ENCODE results near the gene TSHZ1.

Gene TSHZ1

DNA sequence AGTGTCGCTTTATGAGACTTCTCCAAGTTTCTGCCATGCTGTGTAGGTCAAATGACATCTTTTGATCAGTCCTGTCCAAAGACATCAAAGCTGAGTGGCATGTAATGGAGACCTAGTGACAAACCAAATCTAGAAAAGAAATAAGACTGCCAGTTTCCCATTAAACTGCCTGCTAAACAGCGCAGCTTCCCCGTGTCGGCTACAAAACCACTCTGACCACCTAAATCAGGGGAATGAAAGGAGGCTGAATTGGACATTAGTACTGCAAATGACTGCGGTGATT lies 57.7 kb downstream of the TSHZ1 start:
- no peak for DNase-seq (ENCODE audit: low read depth in 1 of 2, low spot score in 1 of 2)

DNA sequence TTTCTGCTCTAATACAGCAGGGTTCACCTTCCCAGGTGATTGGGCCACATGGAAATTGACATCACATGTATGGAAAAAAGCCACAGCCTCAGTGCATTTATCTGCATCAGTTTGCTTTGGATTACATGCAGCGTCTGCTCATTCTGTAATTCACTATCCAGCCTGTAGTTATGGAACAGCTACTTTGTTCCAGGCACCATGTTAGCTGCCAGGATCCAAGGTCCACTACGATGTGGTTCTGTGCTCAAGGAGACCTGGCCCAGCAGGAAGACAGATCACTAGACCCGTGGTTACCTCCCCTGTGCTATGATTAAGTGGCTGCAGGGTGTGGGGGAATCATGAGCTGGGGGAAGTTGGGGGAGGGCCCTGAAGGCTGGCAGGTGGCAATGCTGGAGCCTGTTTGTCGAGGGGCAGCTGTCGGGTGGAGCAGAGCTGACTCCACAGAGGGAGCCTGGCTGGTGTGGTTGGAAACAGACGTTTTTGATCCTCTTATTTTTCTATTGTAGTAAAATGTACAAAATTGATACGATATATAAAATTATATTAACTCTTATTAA lies 58.6 kb downstream of the TSHZ1 start:
- DNase-seq (ENCODE audit: low read depth in 1 of 2, low spot score in 1 of 2): no peak

DNA sequence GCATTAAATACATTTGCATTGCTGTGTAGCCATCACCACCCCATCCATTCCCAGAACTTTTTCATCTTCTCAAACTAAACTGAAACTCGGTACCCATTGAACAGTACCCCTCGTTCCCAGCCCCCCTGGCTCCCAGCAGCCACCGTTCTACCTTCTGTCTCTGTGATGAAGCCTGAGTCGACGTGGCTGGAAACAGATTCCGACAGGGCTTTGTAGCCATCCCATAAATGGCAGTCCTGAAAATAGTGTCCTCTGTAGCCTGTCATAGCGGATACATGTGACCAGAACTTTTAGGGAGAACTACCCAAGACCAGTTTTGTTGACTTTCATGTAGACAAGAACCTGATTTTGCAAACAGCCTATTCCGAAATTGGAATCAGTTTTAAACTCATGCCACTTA lies 59.1 kb downstream of the TSHZ1 start:
- no peak for DNase-seq (ENCODE audit: low read depth in 1 of 2, low spot score in 1 of 2)

DNA sequence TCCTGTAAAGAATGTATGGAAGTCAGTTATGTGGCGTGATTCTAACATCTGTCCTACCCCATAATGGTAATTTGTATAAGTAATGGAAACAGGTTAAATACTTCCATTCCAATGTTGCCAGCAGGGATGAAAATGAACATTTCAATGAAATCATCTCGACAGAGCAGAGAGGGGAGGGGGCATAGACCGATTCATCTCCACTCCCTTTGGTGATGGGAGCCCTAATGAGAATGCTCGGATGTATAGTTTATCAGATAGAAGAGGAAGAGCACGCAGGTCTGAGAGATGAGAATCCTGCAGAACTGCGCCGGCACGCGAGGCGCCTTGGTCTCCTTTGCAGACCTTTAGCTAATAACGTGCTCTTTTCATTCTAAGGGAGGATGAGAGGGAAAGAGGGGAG lies 61.4 kb downstream of the TSHZ1 start:
- DNase-seq (ENCODE audit: low read depth in 1 of 2, low spot score in 1 of 2): no peak

DNA sequence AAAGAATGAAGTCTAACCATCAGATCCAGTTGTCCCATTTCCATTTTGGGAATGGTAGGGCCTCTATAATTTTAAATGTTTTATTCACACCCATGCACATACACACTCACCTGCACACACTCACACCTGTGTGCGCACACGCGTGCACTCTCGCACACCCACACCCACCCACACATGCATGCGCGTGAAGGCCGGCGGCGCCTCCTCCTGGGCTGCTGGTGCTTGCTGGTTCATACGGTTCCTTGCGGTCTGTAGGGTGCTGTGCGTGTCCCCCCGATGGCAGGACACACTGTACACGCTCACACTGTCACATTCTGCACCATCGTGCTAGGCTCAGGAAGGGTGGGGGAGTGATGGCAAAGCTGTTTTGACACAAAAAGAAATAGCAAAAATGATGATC lies 63.2 kb downstream of the TSHZ1 start:
- DNase-seq (ENCODE audit: low read depth in 1 of 2, low spot score in 1 of 2): no peak

DNA sequence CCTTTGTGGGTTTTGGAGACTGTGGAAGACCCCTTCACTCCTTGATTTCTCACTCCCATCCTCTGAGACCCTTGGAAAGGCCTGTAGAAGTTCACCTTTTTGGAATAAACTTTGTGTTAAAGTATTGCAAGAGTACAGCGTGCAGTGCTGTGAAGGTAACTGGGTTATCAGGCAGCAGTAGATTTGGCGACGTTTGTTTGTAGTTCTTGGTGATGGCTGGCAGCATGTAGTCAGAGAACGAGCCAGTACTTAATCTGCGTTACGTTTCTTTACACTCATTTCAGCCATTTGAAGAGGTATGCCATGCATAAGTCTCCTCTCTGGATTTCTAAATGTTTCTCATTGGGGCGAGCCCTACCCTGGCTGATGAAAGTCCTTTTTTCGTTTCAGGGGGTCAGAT lies 64.6 kb downstream of the TSHZ1 start:
- DNase-seq (ENCODE audit: low read depth in 1 of 2, low spot score in 1 of 2): no peak

DNA sequence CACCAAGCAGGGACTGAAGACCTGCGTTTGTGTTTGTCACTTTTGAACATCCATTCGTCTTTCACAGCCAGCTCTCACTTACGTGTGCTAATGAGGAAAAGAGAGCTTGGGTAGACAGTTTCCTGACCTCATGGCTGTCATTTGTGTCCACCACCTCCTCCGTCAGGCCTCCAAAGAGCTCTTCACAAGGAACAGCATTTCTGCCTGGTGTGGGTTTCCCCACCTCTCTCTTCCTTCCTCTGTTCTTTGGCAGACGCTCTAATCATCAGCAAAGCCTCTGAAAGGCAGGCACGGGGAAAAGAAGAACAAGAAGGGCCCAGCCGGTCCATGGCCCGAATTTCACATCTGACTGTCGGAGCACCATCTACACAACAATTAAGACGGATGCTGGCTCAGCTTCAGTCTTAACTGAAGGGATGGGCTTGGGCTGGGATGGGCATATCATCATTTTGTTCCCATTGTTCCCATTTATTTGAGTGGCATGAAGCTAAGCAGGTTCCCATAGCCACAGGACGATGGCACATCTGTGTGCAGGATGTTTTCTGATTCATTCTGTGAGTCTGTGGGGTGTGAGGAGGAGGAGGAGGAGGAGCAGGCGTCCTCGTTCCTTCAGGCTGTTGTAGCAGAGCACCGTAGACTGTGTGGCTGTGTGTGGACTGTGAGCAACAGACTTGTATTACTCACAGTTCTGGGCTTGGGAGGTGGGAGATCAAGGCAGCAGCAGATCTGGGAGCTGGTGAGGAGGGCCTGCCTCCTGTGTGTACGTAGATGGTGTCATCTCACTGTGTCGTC lies 66.4 kb downstream of the TSHZ1 start:
- DNase-seq (ENCODE audit: low read depth in 1 of 2, low spot score in 1 of 2): no peak

DNA sequence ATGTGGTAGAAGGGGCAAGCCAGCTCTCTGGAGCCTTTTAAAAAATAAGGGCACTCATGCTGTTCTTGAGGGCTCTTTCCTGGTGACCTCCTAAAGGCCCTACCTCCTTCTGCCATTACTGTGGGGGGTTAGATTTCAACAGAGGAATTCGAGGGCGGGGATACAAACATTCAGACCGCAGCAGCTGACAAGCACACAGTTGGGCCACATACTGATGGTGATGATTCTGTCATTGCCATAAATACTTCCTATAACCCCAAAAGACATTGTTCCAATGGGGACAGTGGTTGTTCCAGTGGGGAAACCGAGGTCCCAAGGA lies 67.0 kb downstream of the TSHZ1 start:
- DNase-seq (ENCODE audit: low read depth in 1 of 2, low spot score in 1 of 2): no peak

DNA sequence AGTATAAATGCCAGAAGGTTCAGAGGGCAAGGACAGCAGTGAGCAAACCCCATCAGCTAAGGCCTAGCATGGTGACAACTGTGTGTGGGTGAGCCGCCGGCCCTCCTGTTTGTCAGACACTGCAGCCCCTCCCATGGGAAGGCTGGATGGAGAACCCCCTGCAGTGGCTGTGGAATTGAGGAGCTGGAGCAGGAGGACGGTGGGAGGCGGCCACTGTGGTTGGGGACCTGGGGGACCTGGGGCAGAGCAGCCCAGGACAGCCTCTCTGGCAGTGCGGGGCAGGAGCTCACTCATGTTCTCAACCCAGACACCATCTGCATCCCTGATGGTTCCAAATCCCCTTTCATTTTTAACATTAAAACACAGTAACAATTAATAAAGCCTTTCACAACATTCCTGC lies 68.8 kb downstream of the TSHZ1 start:
- no peak for DNase-seq (ENCODE audit: low read depth in 1 of 2, low spot score in 1 of 2)

DNA sequence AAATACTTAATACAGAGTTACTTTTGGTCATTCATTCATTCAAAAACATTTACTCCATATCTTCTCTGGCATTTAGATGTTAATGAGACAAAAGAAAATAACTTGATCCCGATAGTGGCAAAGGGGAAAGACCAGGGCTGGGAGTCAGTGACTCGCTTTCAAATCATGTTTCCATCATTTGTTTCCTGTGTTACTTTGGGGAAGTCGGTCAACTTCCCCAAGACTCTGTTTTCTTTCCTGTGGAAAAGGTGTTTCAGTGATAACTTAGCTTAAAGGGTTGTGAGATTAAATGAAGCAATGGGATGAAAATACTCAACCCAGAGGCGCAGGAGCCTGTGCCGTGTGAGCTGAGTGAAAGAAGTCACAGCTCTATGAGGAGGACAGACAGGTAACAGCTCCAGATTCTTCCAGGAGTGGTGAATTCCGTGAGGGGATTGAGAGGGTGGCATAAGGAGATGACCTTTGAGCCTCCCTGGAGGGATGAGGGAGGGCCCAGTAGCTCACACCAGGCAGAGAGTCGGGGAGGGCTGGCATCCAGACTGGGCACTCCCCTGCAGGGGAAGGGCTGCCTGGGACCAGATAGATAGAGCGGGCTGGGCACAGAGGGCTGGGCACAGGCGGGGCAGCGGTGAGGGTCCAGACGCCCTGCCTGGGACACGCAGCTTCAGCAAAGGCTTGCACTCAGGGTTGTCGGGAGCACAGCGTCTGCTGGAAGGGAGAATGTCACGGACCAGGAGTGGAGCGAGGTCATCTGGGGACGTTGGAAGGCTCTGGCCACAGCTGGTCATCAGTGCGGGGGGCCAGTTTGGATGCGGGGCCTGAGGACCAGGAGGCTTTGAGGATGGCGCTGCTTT lies 70.1 kb downstream of the TSHZ1 start:
- no peak for DNase-seq (ENCODE audit: low read depth in 1 of 2, low spot score in 1 of 2)

DNA sequence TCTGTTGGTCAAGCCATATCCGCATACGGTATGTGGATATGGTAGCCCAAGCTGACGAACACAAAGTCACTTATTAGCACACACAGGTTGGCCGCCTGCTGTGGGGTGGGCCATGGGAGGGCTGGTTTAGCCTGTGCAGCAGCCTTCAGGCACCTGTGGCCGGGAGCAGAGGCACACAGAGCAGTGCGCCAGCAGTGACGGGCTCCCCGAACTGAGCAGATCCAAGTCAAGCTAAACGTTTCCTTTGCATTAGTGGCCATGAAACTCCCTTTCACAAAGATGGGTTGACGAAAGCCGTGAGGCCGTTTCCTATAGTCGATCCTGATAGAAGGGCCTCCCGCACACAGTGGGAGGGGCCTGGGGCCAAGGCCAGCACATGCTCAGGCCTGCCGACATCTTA lies 72.1 kb downstream of the TSHZ1 start:
- DNase-seq (ENCODE audit: low read depth in 1 of 2, low spot score in 1 of 2): no peak

DNA sequence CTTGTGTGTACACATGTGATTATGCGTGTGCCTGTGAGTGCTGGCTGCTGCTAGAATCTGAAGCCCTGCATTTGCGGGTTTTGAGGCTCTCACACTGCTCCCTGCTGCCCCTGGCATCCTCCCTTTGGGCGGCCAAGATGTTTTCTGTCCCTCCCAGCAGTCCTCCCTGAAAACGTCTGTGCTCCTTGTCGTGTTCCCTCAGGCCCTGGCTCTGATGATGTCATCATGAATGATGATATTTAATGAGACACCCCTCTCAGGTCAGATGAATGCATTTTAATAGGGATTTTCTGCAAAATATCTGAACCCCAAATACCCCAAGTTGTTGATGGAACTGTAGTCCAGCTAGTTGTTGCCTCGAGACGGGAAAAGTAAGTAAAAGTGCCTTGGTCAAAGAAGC lies 73.1 kb downstream of the TSHZ1 start:
- DNase-seq (ENCODE audit: low read depth in 1 of 2, low spot score in 1 of 2): no peak

DNA sequence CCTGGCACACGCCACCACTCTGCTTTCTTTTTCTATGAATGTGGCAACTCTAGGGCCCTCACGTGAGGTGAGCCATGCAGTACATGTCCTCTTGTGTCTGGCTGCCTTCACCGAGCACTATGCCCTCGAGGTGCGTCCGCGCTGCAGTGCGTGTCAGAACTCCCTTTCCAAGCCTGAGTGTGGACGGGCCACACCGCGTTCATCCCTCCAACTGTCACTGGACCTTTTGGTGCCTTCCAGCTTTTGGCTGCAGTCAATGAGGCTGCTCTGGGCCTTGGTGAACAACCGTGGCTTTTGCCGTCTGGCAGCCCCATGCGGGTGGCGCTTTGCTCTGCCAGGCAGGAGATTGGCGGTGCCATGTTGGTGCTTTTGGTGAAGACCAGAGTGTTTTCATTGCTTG lies 74.0 kb downstream of the TSHZ1 start:
- no peak for DNase-seq (ENCODE audit: low read depth in 1 of 2, low spot score in 1 of 2)

DNA sequence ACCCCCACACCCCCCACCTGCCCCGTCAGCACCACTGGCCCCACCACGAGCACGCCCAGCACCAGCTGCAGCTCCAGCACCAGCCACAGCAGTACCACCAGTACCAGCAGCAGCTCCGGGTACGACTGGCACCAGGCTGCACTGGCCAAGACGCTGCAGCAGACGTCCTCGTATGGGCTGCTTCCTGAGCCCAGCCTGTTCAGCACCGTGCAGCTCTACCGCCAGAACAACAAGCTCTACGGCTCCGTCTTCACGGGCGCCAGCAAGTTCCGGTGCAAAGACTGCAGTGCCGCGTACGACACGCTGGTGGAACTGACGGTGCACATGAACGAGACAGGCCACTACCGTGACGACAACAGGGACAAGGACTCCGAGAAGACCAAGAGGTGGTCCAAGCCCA lies 75.3 kb downstream of the TSHZ1 start:
- no peak for DNase-seq (ENCODE audit: low read depth in 1 of 2, low spot score in 1 of 2)

DNA sequence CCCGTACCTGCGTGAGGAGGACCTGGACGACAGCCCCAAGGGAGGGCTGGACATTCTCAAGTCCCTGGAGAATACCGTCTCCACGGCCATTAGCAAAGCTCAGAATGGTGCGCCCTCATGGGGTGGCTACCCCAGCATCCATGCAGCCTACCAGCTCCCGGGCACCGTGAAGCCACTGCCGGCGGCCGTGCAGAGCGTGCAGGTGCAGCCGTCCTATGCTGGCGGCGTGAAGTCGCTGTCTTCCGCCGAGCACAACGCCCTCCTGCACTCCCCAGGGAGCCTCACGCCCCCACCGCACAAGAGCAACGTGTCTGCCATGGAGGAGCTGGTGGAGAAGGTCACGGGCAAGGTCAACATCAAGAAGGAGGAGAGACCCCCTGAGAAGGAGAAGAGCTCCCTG lies 76.4 kb downstream of the TSHZ1 start:
- no peak for DNase-seq (ENCODE audit: low read depth in 1 of 2, low spot score in 1 of 2)

DNA sequence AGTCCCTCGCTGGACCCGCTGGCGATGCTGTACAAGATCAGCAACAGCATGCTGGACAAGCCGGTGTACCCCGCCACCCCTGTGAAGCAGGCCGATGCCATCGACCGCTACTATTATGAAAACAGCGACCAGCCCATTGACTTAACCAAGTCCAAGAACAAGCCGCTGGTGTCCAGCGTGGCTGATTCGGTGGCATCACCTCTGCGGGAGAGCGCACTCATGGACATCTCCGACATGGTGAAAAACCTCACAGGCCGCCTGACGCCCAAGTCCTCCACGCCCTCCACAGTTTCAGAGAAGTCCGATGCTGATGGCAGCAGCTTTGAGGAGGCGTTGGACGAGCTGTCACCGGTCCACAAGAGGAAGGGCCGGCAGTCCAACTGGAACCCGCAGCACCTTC lies 77.1 kb downstream of the TSHZ1 start:
- DNase-seq (ENCODE audit: low read depth in 1 of 2, low spot score in 1 of 2): no peak

DNA sequence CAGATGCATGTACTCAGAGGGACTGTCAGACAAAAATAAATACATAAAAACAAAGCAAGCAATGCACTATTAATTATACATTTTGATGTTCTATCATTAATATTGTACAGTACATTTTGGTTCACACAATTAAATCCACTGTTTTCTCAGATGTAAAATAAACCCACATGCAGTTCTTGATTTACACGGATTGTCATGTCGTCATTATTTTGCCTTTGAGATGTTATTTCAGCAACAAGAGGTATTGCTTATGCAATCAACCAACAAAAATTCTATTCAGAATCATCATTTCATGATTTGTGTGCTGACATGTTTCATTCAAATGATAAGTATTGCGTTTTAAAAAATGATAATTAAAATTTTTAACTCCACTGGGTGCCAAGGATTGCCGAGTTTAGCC lies 79.2 kb downstream of the TSHZ1 start:
- no peak for DNase-seq (ENCODE audit: low read depth in 1 of 2, low spot score in 1 of 2)

DNA sequence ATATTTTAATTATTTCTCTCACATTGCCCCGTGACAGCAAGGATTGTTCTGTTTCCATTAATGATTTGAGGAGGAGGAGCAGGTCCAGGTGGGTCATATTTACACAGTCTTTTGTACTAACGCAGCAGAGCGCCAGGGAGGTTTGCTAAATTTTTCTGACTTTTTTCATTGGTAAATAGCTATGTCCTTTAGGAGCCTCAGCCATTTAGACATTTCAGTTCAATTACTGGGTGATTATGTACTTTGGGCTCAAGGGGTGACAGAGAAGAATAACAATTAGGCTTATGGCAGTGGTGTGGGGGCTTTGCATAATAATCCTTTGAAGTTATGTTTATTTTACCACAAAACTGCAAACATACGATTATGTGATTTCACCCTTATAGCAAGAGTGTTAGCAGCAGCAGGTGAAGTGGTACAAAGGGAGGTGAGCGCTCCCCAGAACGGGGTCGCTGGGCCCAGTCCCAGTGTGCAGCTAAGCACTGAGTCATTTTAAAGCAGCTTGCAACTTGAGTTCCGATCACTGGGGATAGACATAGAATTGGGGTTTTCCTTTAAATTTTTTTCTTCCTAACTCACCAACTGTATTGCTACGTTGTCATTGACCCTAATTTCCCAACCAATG lies 80.3 kb downstream of the TSHZ1 start:
- DNase-seq (ENCODE audit: low read depth in 1 of 2, low spot score in 1 of 2): no peak

DNA sequence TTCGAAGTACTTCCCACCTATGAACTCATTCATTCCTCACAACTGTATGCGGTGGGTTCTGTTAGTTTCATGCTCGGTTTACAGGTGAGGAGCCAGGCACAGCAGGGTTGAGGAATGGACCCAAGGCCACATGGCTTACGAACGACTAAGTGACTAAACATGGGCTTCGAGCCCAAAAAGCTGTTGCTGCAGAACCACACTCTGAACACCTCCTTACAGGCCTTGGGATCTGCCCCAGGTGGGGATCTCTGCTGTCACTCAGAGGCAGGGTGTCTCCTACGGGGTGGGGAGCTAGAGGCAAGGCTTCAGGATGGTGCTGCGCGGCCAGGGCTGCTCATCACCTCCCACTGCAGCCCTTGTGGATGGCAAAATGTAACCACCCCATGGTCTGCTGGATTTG lies 80.9 kb downstream of the TSHZ1 start:
- DNase-seq (ENCODE audit: low read depth in 1 of 2, low spot score in 1 of 2): no peak

DNA sequence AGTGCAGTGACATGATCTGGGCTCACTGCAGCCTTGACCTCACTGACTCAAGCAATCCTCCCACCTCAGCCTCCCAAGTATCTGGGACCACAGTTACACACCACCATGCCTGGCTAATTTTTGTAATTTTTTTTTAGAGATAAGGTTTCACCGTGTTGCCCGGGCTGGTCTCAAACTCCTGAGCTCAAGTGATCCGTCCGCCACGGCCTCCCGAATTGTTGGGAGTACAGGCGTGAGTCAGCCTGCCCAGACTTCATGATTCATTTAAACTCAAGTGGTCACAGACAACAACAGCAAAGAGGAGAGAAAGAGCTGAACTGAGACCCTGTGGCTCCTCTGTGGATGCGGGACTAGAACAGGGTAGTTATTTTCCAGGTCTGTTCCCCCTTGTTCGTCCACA lies 83.0 kb downstream of the TSHZ1 start:
- DNase-seq (ENCODE audit: low read depth in 1 of 2, low spot score in 1 of 2): no peak

DNA sequence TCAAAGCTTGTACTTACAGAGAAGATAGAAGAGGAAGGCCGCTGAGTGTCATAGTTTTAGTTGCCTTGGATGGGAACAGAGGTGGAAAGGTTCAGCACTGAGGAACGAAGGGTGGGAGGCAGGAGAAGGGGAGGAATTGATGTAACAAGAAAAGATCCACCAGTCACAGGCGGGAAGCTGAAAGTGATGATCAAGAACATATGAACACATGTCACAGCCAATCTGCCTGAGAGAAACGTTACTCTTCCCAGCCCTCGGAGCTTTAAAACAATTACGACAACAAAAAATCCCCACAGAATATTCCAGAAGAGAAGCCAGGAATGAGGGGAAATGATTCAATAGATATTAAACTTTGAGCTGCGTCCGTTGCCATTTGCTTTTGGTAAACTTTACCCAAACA lies 87.1 kb downstream of the TSHZ1 start:
- no peak for DNase-seq (ENCODE audit: low read depth in 1 of 2, low spot score in 1 of 2)

Measured in activated T-helper 1 cell treated with anti-CD3 and anti-CD28 coated beads, Interleukin-2, amount 50 U/mL, for 16 hours (primary cell).